ENCODE measurements around the gene CEP63. TPM values are rescaled to one million over a fixed set of nuclear protein-coding genes. Genes with fewer than 3 reads are reported as not detected.
"Not testable (repeated sequence)": the region's sequence is repeated elsewhere in the genome, so short reads cannot be mapped to it uniquely, and the experiment has no call there.

The CEP63 gene
- total RNA-seq, 1 donor from 2014 or later: 20.6 TPM

DNA sequence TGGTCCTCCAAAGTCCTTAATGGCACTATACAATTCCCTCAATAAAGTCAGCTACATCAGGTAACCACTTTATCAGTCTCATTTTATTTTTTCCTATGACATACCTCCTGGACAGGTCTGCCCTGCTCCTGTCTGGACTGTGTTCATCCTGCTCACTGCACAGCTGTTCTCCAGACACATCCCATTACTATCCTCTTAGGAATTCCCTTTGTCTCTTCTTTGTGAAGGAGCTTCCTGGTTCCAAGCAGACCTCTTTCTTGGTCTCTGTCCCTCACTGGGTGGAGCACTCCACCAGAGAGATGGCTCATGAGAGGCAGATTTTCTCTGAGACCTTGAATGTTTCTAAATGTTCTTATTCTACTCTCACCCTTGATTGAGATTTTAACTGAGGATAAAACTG is 104.9 kb downstream of the CEP63 start:
- Histone ChIP-seq H3K9me3 (no peaks in the 10 kb centered on the region), H3K27ac (no peak overlapping the region), H3K36me3 (no peaks in the 10 kb centered on the region), H3K4me3 (no peak overlapping the region), H3K4me1 (no peaks in the 10 kb centered on the region), H3K27me3 (ENCODE audit: low read depth) (no peaks in the 10 kb centered on the region)
- ATAC-seq: no peak
- TF ChIP-seq, protein P1, sequence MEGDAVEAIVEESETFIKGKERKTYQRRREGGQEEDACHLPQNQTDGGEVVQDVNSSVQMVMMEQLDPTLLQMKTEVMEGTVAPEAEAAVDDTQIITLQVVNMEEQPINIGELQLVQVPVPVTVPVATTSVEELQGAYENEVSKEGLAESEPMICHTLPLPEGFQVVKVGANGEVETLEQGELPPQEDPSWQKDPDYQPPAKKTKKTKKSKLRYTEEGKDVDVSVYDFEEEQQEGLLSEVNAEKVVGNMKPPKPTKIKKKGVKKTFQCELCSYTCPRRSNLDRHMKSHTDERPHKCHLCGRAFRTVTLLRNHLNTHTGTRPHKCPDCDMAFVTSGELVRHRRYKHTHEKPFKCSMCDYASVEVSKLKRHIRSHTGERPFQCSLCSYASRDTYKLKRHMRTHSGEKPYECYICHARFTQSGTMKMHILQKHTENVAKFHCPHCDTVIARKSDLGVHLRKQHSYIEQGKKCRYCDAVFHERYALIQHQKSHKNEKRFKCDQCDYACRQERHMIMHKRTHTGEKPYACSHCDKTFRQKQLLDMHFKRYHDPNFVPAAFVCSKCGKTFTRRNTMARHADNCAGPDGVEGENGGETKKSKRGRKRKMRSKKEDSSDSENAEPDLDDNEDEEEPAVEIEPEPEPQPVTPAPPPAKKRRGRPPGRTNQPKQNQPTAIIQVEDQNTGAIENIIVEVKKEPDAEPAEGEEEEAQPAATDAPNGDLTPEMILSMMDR (IDR thresholded peaks at IDR 0.05): no peak
- intact Hi-C loops (cut with DNase I): no loop called here
- DNase-seq: no peak

- TF ChIP-seq, protein P1 (IDR thresholded peaks at IDR 0.05): no peak
- Histone ChIP-seq H3K4me1 (no peaks in the 10 kb centered on the region), H3K27me3 (ENCODE audit: low read depth) (no peaks in the 10 kb centered on the region), H3K36me3 (no peaks in the 10 kb centered on the region), H3K9me3 (no peaks in the 10 kb centered on the region), H3K27ac (no peak overlapping the region), H3K4me3 (no peak overlapping the region)
- ATAC-seq (no peak), DNase-seq (no peak)
- intact Hi-C loops (cut with DNase I): no loop called here
Measured at GRCh38 chr3:134592806-134593205, 106.9 kb downstream of the CEP63 start.

DNA sequence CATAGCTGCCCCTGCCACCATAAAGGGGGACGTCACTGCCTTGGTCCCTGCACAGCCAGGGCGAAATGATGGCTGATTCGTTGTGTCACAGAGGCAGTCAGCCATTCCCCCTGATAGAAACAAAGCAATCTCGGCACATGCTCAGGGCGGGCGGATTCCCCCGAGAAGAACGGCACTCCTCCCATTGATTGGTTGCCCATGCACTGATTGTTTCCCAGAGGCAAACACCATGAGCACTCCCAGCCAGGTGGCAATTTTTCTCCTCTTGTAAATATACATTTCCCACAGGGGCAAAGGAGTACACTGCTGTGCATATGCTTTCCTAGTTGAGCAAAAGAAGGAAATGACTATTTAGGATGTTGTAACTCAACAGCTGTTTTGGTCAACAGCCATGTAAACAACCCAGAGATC is 108.5 kb downstream of the CEP63 start:
- TF ChIP-seq, protein P1 (IDR thresholded peaks at IDR 0.05): no peak
- H3K4me1 ChIP-seq: no peaks in the 10 kb centered on the region
- H3K36me3 ChIP-seq: no peaks in the 10 kb centered on the region
- intact Hi-C loops (cut with DNase I): no loop called here
- no peak for DNase-seq
- H3K27ac ChIP-seq: no peak overlapping the region
- H3K9me3 ChIP-seq: no peaks in the 10 kb centered on the region
- no peak for ATAC-seq
- no peak overlapping the region for H3K4me3 ChIP-seq
- H3K27me3 ChIP-seq (ENCODE audit: low read depth): no peaks in the 10 kb centered on the region

DNA sequence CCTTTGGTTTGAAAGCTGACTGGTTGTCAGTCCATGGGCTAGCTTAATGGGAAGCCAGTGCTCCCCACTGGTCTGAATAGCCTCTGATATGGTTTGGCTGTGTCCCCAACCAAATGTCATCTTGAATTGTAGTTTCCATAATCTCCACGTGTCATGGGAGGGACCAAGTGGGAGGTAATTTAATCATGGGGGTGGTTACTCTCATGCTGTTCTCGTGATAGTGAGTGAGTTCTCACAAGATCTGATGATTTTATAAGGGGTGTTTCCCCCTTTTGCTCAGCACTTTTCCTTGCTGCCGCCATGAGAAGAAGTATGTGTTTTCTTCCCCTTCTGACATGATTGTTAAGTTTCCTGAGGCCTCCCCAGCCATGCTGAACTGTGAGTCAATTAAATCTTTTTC is 109.1 kb downstream of the CEP63 start:
- H3K4me3 ChIP-seq; H3K27me3 ChIP-seq (ENCODE audit: low read depth); H3K4me1 ChIP-seq; H3K27ac ChIP-seq; DNase-seq; H3K9me3 ChIP-seq; H3K36me3 ChIP-seq; intact Hi-C loops (cut with DNase I); ATAC-seq: not testable (repeated sequence)

DNA sequence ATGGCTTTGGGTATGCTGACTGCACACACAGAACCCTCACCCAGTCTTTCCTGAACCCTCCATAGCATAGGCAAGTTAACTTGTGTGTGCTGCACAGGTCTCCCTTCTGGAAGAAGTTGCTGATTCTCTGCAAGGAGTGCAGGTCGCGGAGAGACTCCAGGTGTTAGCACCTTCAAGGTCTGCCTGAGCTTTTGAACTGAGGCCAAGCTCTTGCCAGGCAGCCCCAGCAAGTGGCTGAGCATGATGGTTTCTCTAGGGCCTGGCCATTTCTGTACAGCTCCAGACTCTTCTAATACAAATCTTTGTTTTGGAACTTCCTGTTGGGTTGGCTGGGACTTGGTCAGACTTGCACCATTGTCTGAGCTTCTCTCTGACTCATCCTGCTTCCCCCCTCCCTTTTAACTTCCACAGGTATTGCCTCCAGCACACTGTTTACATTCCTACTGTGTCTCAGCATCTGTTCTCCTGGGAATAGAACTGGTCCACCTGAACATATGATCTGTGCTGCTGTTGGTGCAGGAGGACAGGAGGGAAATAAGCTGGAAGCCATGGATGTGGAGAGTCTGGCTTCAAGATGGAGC is 111.6 kb downstream of the CEP63 start:
- Histone ChIP-seq H3K36me3 (no peaks in the 10 kb centered on the region), H3K27me3 (ENCODE audit: low read depth) (no peaks in the 10 kb centered on the region), H3K4me1 (no peaks in the 10 kb centered on the region), H3K4me3 (no peak overlapping the region), H3K9me3 (no peaks in the 10 kb centered on the region), H3K27ac (no peak overlapping the region)
- TF ChIP-seq, protein P1 (IDR thresholded peaks at IDR 0.05): no peak
- intact Hi-C loops (cut with DNase I): no loop called here
- no peak for DNase-seq
- peak in 1 of 2 donors; percentile 7 for ATAC-seq

DNA sequence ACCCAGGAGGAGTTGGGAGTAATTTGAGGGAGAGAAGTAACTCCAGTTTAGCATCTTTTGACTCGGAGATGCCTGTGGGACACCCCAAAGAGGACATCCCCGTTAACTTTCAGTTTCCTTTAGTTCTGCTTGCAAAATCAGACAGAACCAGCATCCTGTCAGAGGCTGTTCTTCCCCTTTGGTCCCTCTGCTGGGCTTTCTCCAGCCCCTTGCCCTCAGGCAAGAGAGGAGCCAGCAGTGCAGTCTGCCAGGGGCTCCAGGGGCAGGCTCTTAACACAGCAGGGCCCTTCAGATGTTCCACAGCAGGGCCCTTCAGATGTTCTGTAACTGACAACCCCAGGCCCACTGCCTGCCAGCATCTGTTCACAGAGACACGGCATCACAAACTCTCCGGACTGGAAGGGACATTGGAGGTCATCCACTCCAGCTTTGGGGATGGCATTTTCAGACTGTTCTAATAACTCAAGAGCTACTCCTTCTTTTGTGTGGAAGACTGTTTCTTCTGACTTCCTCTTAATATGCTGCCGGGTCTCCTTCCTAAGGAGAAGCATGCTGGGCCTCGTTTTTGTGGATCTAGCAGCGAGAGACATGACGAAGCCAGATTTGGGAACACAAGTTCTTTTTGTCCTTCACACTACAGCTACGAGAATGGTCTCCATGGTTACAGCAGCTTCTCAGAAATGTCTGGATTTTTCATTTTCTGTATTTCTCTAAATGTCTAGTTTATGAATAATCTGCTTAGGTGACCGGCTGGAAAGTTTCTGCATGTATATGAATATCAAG is 113.1 kb downstream of the CEP63 start:
- H3K27ac ChIP-seq: no peak overlapping the region
- H3K9me3 ChIP-seq: no peaks in the 10 kb centered on the region
- no peak overlapping the region for H3K4me3 ChIP-seq
- DNase-seq (no peak), ATAC-seq (no peak)
- TF ChIP-seq, protein P1 (IDR thresholded peaks at IDR 0.05): no peak
- no peaks in the 10 kb centered on the region for H3K27me3 ChIP-seq (ENCODE audit: low read depth)
- no peaks in the 10 kb centered on the region for H3K4me1 ChIP-seq
- intact Hi-C loops (cut with DNase I): no loop called here
- no peaks in the 10 kb centered on the region for H3K36me3 ChIP-seq
